Transverse colon (tissue), 4 donors: ENCODE measurements around the gene LGALS1. TPM values are rescaled to one million over a fixed set of nuclear protein-coding genes. Genes with fewer than 3 reads are reported as not detected.

ENCODE experiments used
- DNase-seq: peaks from one replicate; pipeline ENCODE4 v3.0.0-alpha.2; 2019
- H3K27ac ChIP-seq, 4 donors: fragments of 200-600 bp; sonication (generic); 2 replicates each; pipeline ENCODE4 v1.5.1; 2016 to 2018; ENCODE audit warnings: inconsistent platforms in 4 of 4
- H3K27me3 ChIP-seq: fragments of 200-600 bp; sonication (generic); 2 replicates; pipeline ENCODE4 v1.5.1; 2017; ENCODE audit warnings: inconsistent platforms
- H3K36me3 ChIP-seq, 4 donors: fragments of 200-600 bp; sonication (generic); 2 replicates each; pipeline ENCODE4 v1.5.1; 2017 to 2019; ENCODE audit warnings: inconsistent platforms in 4 of 4
- H3K4me1 ChIP-seq, 4 donors: fragments of 200-600 bp; sonication (generic); 2 replicates each; pipeline ENCODE4 v1.5.1; 2017 to 2020; ENCODE audit warnings: inconsistent platforms in 4 of 4
- H3K4me3 ChIP-seq, 4 donors: fragments of 200-600 bp; sonication (generic); 1 replicate in 1 of 4; 2 replicates in 3 of 4; pipeline versions ENCODE4 v1.5.1 to v1.6.1; 2017 to 2019; ENCODE audit warnings: inconsistent platforms in 4 of 4
- H3K9me3 ChIP-seq, 2 donors: fragments of 200-600 bp; sonication (generic); 2 replicates each; pipeline ENCODE4 v1.5.1; 2017 to 2019; ENCODE audit warnings: inconsistent platforms in 2 of 2
- CTCF ChIP-seq, 5 experiments: fragments of 200-600 bp in 3 of 5; fragments of 450-650 bp in 2 of 5; sonication (generic) in 3 of 5; IDR thresholded peaks; 1 replicate in 2 of 5; 2 replicates in 3 of 5; pipeline ENCODE4 v1.5.1; 2016 to 2017; ENCODE audit warnings: antibody characterized with exemption in 5 of 5, inconsistent platforms in 3 of 5, mild to moderate bottlenecking in 2 of 5, moderate library complexity in 1 of 5
- EP300 ChIP-seq: sonication (generic); formaldehyde crosslinking; IDR thresholded peaks from one replicate; pipeline ENCODE4 v1.6.1; 2017; ENCODE audit warnings: antibody characterized with exemption, low read depth
- POLR2A ChIP-seq: fragments of 450-650 bp; IDR thresholded peaks from one replicate; pipeline ENCODE4 v1.6.1; 2016; ENCODE audit warnings: antibody characterized with exemption, mild to moderate bottlenecking, moderate library complexity
- POLR2AphosphoS5 ChIP-seq, 3 donors: sonication (generic); formaldehyde crosslinking; IDR thresholded peaks; one replicate each; pipeline ENCODE4 v1.6.1; 2016; ENCODE audit warnings: antibody characterized with exemption in 3 of 3
- WGBS, 2 donors: methylation state at CpG; one replicate each; pipeline ENCODE4 v1.1.5; 2018; ENCODE audit warnings: low coverage in 1 of 2; 5-methylcytosine and 5-hydroxymethylcytosine counted together
- in situ Hi-C, 4 donors: fragments of 200-750 bp; cut with MboI; loops; one replicate each; pipeline versions ENCODE4 v1.15.0 to v1.15.1; 2017; ENCODE audit warnings: low sequenced_read_pairs in 3 of 4, low pct_ligation_motif_present in 1 of 4, low pct_unique_long_range_greater_than_20kb in 1 of 4
- intact Hi-C: fragments of 100-400 bp; cut with DNase I; formaldehyde crosslinking; loops from one replicate; pipeline ENCODE4 v1.15.1; 2023; ENCODE audit warnings: low total_unique reads
- total RNA-seq, 4 donors: library from RNA; depleted of rRNA; stranded (reverse); fragments of >200 nt; gene quantifications; one replicate each; pipeline ENCODE4 v1.1.0, GENCODE V29; 2016

LGALS1 gene
- 100 to 1,000 TPM; 196 to 558 (median 224) TPM for total RNA-seq

GRCh38 chr22:37674951-37675929 lies at the start of gene LGALS1:
Gene LGALS1, plus strand, starts transcription at chr22:37675636. Its CDS starts 67 bp downstream, at chr22:37675703.
- Histone ChIP-seq H3K4me3 (peak within 1 kb of the TSS; percentile 28 to 54 (median 43)), H3K4me1 (peaks cover 34 to 65% (median 54%) of the 10 kb centered on the region in 4 donors), H3K27ac (peak within 1 kb of the TSS; percentile 89 to 96 (median 94)), H3K9me3 (no peaks in the 10 kb centered on the region), H3K36me3 (no peaks in the 10 kb centered on the region), H3K27me3 (no peaks in the 10 kb centered on the region)
- in situ Hi-C loops (loop anchor here in 1 of 4 donors (25.0 kb wide), 1 partner anchor 112 kb away; no protein-coding TSS in a partner anchor), intact Hi-C loops (no loop called here)
- DNase-seq: peak; percentile 95
- peak; percentile 61 for TF ChIP-seq POLR2A
- TF ChIP-seq POLR2AphosphoS5 (IDR thresholded peaks at IDR 0.05): peak; percentile 83 to 87 (median 86)
- no peak for TF ChIP-seq EP300
- no peak for TF ChIP-seq CTCF (IDR thresholded peaks at IDR 0.05)
- 10% methylated on average over 29 of the region's 34 CpGs; no CpG with 5 or more reads in 1 of the 2 donors for WGBS, 2 donors

- in situ Hi-C loops: loop anchor here in 1 of 4 donors (10.0 kb wide), 1 partner anchor 59 kb away; the partner anchor contains the start of gene NOL12
- Histone ChIP-seq H3K9me3 (no peaks in the 10 kb centered on the region), H3K27ac (peak overlapping the region; percentile 68 to 91 (median 76)), H3K36me3 (no peaks in the 10 kb centered on the region), H3K4me3 (no peak overlapping the region), H3K4me1 (peaks cover 33 to 44% (median 39%) of the 10 kb centered on the region in 4 donors), H3K27me3 (no peaks in the 10 kb centered on the region)
- WGBS, 2 donors: 80 to 83% methylated on average over 1 to 10 of the region's 14 CpGs
- TF ChIP-seq EP300 (no peak), POLR2AphosphoS5 (IDR thresholded peaks at IDR 0.05) (no peak), POLR2A (no peak), CTCF (IDR thresholded peaks at IDR 0.05) (no peak)
- intact Hi-C loops: no loop called here
- no peak for DNase-seq
Observed at GRCh38 chr22:37625737-37626136, 49.7 kb upstream of the LGALS1 start.

- WGBS, 2 donors: 48% methylated on average over 11 of the region's 11 CpGs; no CpG with 5 or more reads in 1 of the 2 donors
- Histone ChIP-seq H3K27ac (peak overlapping the region; percentile 68 to 91 (median 76)), H3K4me3 (no peak overlapping the region), H3K27me3 (no peaks in the 10 kb centered on the region), H3K36me3 (no peaks in the 10 kb centered on the region), H3K9me3 (no peaks in the 10 kb centered on the region), H3K4me1 (peaks cover 33 to 44% (median 39%) of the 10 kb centered on the region in 4 donors)
- TF ChIP-seq CTCF (IDR thresholded peaks at IDR 0.05): no peak
- no peak for TF ChIP-seq POLR2A
- TF ChIP-seq POLR2AphosphoS5 (IDR thresholded peaks at IDR 0.05): peak in 2 of 3 donors; percentile 28 to 29
- in situ Hi-C loops (loop anchor here in 1 of 4 donors (10.0 kb wide), 1 partner anchor 59 kb away; the partner anchor contains the start of gene NOL12), intact Hi-C loops (no loop called here)
- DNase-seq: peak; percentile 68
Observed at GRCh38 chr22:37626144-37626543, 49.3 kb upstream of the LGALS1 start.

- Histone ChIP-seq H3K36me3 (no peaks in the 10 kb centered on the region), H3K4me1 (peaks cover 33 to 44% (median 39%) of the 10 kb centered on the region in 4 donors), H3K27me3 (no peaks in the 10 kb centered on the region), H3K27ac (peak overlapping the region; percentile 68 to 91 (median 76)), H3K9me3 (no peaks in the 10 kb centered on the region), H3K4me3 (no peak overlapping the region)
- TF ChIP-seq EP300: no peak
- no peak for TF ChIP-seq POLR2A
- TF ChIP-seq POLR2AphosphoS5 (IDR thresholded peaks at IDR 0.05): no peak
- TF ChIP-seq CTCF (IDR thresholded peaks at IDR 0.05): no peak
- WGBS, 2 donors: 71% methylated on average over 13 of the region's 13 CpGs; no CpG with 5 or more reads in 1 of the 2 donors
- peak; percentile 45 for DNase-seq
- intact Hi-C loops (no loop called here), in situ Hi-C loops (loop anchor here in 1 of 4 donors (10.0 kb wide), 1 partner anchor 58 kb away; the partner anchor contains the start of gene NOL12)
Observed at GRCh38 chr22:37626556-37627075, 48.8 kb upstream of the LGALS1 start.
